ENCODE results near the gene SEMA3A.

DNA sequence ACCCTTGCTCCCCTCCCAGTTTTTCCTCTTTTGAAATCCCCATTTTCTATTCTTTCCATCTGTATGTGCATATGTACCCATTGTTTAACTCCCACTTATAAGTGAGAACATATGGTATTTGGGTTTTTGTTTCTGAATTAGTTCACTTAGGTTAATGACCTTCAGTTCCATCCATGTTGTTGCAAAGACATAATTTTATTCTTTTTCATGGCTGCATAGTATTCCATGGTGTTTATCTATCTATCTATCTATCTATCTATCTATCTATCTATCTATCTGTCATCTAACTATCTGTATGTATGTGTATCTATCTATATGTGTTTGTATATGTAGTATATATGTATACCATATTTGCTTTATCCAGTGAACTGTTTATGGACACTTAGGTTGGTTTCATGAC lies 281.4 kb downstream of the SEMA3A start:
- TF ChIP-seq, protein P1, sequence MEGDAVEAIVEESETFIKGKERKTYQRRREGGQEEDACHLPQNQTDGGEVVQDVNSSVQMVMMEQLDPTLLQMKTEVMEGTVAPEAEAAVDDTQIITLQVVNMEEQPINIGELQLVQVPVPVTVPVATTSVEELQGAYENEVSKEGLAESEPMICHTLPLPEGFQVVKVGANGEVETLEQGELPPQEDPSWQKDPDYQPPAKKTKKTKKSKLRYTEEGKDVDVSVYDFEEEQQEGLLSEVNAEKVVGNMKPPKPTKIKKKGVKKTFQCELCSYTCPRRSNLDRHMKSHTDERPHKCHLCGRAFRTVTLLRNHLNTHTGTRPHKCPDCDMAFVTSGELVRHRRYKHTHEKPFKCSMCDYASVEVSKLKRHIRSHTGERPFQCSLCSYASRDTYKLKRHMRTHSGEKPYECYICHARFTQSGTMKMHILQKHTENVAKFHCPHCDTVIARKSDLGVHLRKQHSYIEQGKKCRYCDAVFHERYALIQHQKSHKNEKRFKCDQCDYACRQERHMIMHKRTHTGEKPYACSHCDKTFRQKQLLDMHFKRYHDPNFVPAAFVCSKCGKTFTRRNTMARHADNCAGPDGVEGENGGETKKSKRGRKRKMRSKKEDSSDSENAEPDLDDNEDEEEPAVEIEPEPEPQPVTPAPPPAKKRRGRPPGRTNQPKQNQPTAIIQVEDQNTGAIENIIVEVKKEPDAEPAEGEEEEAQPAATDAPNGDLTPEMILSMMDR (IDR thresholded peaks at IDR 0.05) = no peak
- TF ChIP-seq POLR2AphosphoS5 (IDR thresholded peaks at IDR 0.05) = no peak
- TF ChIP-seq POLR2A (IDR thresholded peaks at IDR 0.05; ENCODE audit: low read depth) = no peak
- TF ChIP-seq EP300 (IDR thresholded peaks at IDR 0.05) = no peak
